ENCODE results near the gene MYL5. TPM values are rescaled to one million over a fixed set of nuclear protein-coding genes. Genes with fewer than 3 reads are reported as not detected.
A peak's percentile ranks its signal among the peaks of the same experiment; 100 is the strongest.

Gene MYL5, protein sequence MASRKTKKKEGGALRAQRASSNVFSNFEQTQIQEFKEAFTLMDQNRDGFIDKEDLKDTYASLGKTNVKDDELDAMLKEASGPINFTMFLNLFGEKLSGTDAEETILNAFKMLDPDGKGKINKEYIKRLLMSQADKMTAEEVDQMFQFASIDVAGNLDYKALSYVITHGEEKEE
- 12.9 TPM for total RNA-seq (2013)
- 10 to 100 TPM in 1 of 3 donors, 1 to 10 TPM in 2; 4.2 to 12.6 (median 7.2) TPM for polyA plus RNA-seq
- polyA minus RNA-seq = 7.7 and 10.9 TPM in 2 replicates
- 2.7 to 7.7 (median 6.0) reads per million in 11 experiments for total RNA-seq

DNA sequence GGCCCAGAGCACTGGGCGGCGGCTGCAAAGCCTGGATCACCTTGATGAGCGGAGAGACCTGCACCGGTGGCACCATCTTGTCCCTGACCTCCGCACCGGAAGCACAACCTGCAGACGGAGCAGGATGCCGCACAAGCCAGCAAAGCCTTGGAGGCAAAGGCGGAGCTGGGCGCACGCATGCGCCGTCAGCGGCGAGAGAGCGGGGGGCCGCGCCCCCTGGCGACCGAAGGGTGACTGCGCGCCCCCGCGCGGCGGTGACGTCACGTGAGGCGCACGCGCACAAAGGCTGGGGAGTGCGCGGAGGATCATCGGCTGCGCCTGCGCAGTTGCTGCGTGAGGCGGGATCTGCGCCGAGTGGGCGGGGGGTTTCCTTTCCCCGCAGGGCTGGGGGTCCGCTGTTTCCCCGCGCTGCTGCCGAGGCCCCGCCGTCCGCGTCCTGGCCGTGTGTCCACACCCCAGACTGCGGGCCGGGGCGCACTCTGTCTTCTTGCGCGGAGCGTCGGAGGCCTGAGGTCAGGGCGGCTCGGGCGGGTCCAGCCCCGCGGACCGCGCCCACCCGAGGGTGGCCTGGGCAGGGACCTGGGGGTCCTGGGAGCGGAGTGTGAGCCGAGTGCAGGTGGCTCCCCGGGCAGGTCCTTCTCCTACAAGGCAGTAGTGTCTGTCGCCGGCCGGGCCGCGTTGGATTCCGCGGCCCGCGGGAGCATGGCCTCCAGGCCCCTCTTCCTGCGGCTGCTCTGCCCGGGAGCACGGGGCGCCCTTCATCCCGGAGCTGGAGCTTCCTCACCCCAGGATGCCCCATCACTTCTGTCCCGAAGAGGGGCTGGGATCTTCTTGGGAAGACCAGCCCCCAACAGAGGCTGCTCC, at the start of gene MYL5, which contains the start of gene ATP5ME:
Gene MYL5, plus strand, starts transcription at position 371 of the 864 bp plus-strand sequence. CDS start 3,485 bp downstream, outside the sequence.
Gene ATP5ME, minus strand, starts transcription at position 105 of the 864 bp plus-strand sequence. Its CDS starts 29 bp downstream, at position 76.
- H3K79me2 ChIP-seq (ENCODE audit: insufficient read depth, low read length) = peaks cover 20% of the 10 kb centered on the region
- TF ChIP-seq, protein P1, sequence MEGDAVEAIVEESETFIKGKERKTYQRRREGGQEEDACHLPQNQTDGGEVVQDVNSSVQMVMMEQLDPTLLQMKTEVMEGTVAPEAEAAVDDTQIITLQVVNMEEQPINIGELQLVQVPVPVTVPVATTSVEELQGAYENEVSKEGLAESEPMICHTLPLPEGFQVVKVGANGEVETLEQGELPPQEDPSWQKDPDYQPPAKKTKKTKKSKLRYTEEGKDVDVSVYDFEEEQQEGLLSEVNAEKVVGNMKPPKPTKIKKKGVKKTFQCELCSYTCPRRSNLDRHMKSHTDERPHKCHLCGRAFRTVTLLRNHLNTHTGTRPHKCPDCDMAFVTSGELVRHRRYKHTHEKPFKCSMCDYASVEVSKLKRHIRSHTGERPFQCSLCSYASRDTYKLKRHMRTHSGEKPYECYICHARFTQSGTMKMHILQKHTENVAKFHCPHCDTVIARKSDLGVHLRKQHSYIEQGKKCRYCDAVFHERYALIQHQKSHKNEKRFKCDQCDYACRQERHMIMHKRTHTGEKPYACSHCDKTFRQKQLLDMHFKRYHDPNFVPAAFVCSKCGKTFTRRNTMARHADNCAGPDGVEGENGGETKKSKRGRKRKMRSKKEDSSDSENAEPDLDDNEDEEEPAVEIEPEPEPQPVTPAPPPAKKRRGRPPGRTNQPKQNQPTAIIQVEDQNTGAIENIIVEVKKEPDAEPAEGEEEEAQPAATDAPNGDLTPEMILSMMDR (IDR thresholded peaks at IDR 0.05) = peak; percentile 93

More for the DNA sequence above, at the start of gene MYL5, which contains the start of gene ATP5ME:
- H3K27me3 ChIP-seq (ENCODE audit: control insufficient read depth in 2 of 2, insufficient read depth in 2 of 2, low read length in 2 of 2) = no peaks in the 10 kb centered on the region
- H3K9ac ChIP-seq (ENCODE audit: insufficient read depth, low read length, poor library complexity, severe bottlenecking) = peak within 1 kb of the TSS; percentile 98
- Mint-ChIP-seq H3K36me3 (peaks cover 22 to 29% of the 10 kb centered on the region in 2 donors), H3K4me3 (peak within 1 kb of the TSS; percentile 77 to 86), H3K27me3 (ENCODE audit: low read depth in 3 of 3) (peaks cover 2 to 6% (median 5%) of the 10 kb centered on the region in 3 donors), H3K27ac (peak within 1 kb of the TSS; percentile 82 to 92 (median 85)), H3K4me1 (peaks cover 13% of the 10 kb centered on the region), H3K9me3 (no peaks in the 10 kb centered on the region)
- no peaks in the 10 kb centered on the region for H3K9me3 ChIP-seq (replicated peaks in 1 of 2; ENCODE audit: control insufficient read depth in 1 of 2, insufficient read depth in 1 of 2, low read length in 2 of 2)
- H3K4me1 ChIP-seq (ENCODE audit: control insufficient read depth in 1 of 2, insufficient read depth in 2 of 2, low read length in 2 of 2) = peaks cover 19 to 23% of the 10 kb centered on the region in 2 donors
- peaks cover 12 to 20% of the 10 kb centered on the region in 2 donors for H3K36me3 ChIP-seq (replicated peaks in 1 of 2; ENCODE audit: control insufficient read depth in 1 of 2, insufficient read depth in 2 of 2, low read length in 2 of 2)
- H2AFZ ChIP-seq (ENCODE audit: insufficient read depth, low read depth, low read length, poor library complexity, severe bottlenecking) = peak within 1 kb of the TSS; percentile 94
- H3K4me3 ChIP-seq (replicated peaks in 1 of 3; ENCODE audit: low read depth in 2 of 3, low read length in 3 of 3) = peak within 1 kb of the TSS; percentile 77 to 92 (median 84)
- H3K4me2 ChIP-seq (replicated peaks; ENCODE audit: extremely low read depth, low read length, poor library complexity, severe bottlenecking) = peak within 1 kb of the TSS; percentile 75
- under 1% methylated on average over 82 of the region's 84 CpGs for WGBS (ENCODE audit: insufficient coverage)
- H3K27ac ChIP-seq (ENCODE audit: low read depth in 1 of 2, low read length in 2 of 2) = peak within 1 kb of the TSS; percentile 56 to 96
- DNase-seq = peak; percentile 94 to 96 (median 96)
- intact Hi-C loops (cut with micrococcal nuclease) = loop anchor here (5.0 to 10.0 kb wide), 2 partner anchors 33 to 180 kb away; partner anchors contain the start of genes PCGF3 (in 1 of the 2), PIGG (in 1 of the 2) and ZNF721 (in 1 of the 2)
- no peaks in the 10 kb centered on the region for H4K20me1 ChIP-seq (ENCODE audit: insufficient read depth, low read length)

All from CD14-positive monocyte (primary cell).